ENCODE data around the gene CCT8L2. TPM values are rescaled to one million over a fixed set of nuclear protein-coding genes. Genes with fewer than 3 reads are reported as not detected.
"Not testable (repeated sequence)": the region's sequence is repeated elsewhere in the genome, so short reads cannot be mapped to it uniquely, and the experiment has no call there.

CCT8L2 gene
- total and polyA plus RNA-seq, 4 donors: not detected

- not testable (repeated sequence) for H3K36me3 ChIP-seq (ENCODE audit: control insufficient read depth in 4 of 4, insufficient read depth in 4 of 4, low read length in 4 of 4); H3K4me3 ChIP-seq; DNase-seq; H3K27me3 ChIP-seq (ENCODE audit: control insufficient read depth in 3 of 3, insufficient read depth in 3 of 3, low read length in 2 of 3); H3K9me3 ChIP-seq (ENCODE audit: control insufficient read depth in 4 of 4, insufficient read depth in 3 of 4, low read length in 3 of 4); H3K27ac ChIP-seq (ENCODE audit: low read depth in 1 of 2, low read length in 1 of 2); H3K9ac ChIP-seq (ENCODE audit: insufficient read depth in 1 of 2, low read length in 2 of 2); ATAC-seq (ENCODE audit: insufficient read depth, low FRiP score); H3K4me1 ChIP-seq (ENCODE audit: control insufficient read depth in 5 of 5, insufficient read depth in 5 of 5, low read length in 5 of 5)
- WGBS, 2 donors: 75 to 88% methylated on average over 5 of the region's 5 CpGs
Observed at GRCh38 chr22:16615606-16616245, 23.1 kb upstream of the CCT8L2 start.

GRCh38 chr22:16609548-16610261 lies 17.1 kb upstream of the CCT8L2 start:
- no peak for TF ChIP-seq CTCF (IDR thresholded peaks at IDR 0.05; ENCODE audit: control extremely low read depth, extremely low read depth)
- Histone ChIP-seq H3K9ac (ENCODE audit: insufficient read depth in 1 of 2, low read length in 2 of 2) (no peak overlapping the region), H3K27me3 (ENCODE audit: control insufficient read depth in 3 of 3, insufficient read depth in 3 of 3, low read length in 2 of 3) (peaks cover 4 to 19% (median 5%) of the 10 kb centered on the region in 3 donors), H3K4me3 (no peak overlapping the region), H3K27ac (ENCODE audit: low read depth in 1 of 2, low read length in 1 of 2) (no peak overlapping the region), H3K9me3 (ENCODE audit: control insufficient read depth in 4 of 4, insufficient read depth in 3 of 4, low read length in 3 of 4) (peaks cover 0 to 3% (median 1%) of the 10 kb centered on the region in 4 donors), H3K36me3 (ENCODE audit: control insufficient read depth in 4 of 4, insufficient read depth in 4 of 4, low read length in 4 of 4) (no peaks in the 10 kb centered on the region), H3K4me1 (ENCODE audit: control insufficient read depth in 5 of 5, insufficient read depth in 5 of 5, low read length in 5 of 5) (no peaks in the 10 kb centered on the region)
- ATAC-seq (ENCODE audit: insufficient read depth, low FRiP score) (peak; percentile 41), DNase-seq (no peak)
- 2 to 3% methylated on average over 69 to 77 of the region's 77 CpGs for WGBS, 2 donors

- TF ChIP-seq CTCF (IDR thresholded peaks at IDR 0.05; ENCODE audit: control extremely low read depth, extremely low read depth): no peak
- no peak overlapping the region for H3K9ac ChIP-seq (ENCODE audit: insufficient read depth in 1 of 2, low read length in 2 of 2)
- H3K36me3 ChIP-seq (ENCODE audit: control insufficient read depth in 4 of 4, insufficient read depth in 4 of 4, low read length in 4 of 4): no peaks in the 10 kb centered on the region
- H3K4me3 ChIP-seq: no peak overlapping the region
- ATAC-seq (ENCODE audit: insufficient read depth, low FRiP score) (no peak), DNase-seq (no peak)
- H3K27ac ChIP-seq (ENCODE audit: low read depth in 1 of 2, low read length in 1 of 2): no peak overlapping the region
- no peaks in the 10 kb centered on the region for H3K4me1 ChIP-seq (ENCODE audit: control insufficient read depth in 5 of 5, insufficient read depth in 5 of 5, low read length in 5 of 5)
- WGBS, 2 donors: 16 to 27% methylated on average over 22 of the region's 22 CpGs
- peaks cover 0 to 5% (median 2%) of the 10 kb centered on the region in 4 donors for H3K9me3 ChIP-seq (ENCODE audit: control insufficient read depth in 4 of 4, insufficient read depth in 3 of 4, low read length in 3 of 4)
- peaks cover 4 to 25% (median 5%) of the 10 kb centered on the region in 3 donors for H3K27me3 ChIP-seq (ENCODE audit: control insufficient read depth in 3 of 3, insufficient read depth in 3 of 3, low read length in 2 of 3)
Observed at GRCh38 chr22:16608931-16609330, 16.3 kb upstream of the CCT8L2 start.

- DNase-seq; H3K27ac ChIP-seq (ENCODE audit: low read depth in 1 of 2, low read length in 1 of 2); H3K9ac ChIP-seq (ENCODE audit: insufficient read depth in 1 of 2, low read length in 2 of 2); H3K36me3 ChIP-seq (ENCODE audit: control insufficient read depth in 4 of 4, insufficient read depth in 4 of 4, low read length in 4 of 4); H3K9me3 ChIP-seq (ENCODE audit: control insufficient read depth in 4 of 4, insufficient read depth in 3 of 4, low read length in 3 of 4); H3K4me3 ChIP-seq; ATAC-seq (ENCODE audit: insufficient read depth, low FRiP score); H3K4me1 ChIP-seq (ENCODE audit: control insufficient read depth in 5 of 5, insufficient read depth in 5 of 5, low read length in 5 of 5): not testable (repeated sequence)
- peaks cover 0 to 43% (median 13%) of the 10 kb centered on the region in 3 donors for H3K27me3 ChIP-seq (ENCODE audit: control insufficient read depth in 3 of 3, insufficient read depth in 3 of 3, low read length in 2 of 3)
- WGBS, 2 donors: 59 to 66% methylated on average over 8 of the region's 8 CpGs
Observed at GRCh38 chr22:16604257-16604998, 11.8 kb upstream of the CCT8L2 start.

GRCh38 chr22:16603770-16604242 lies 11.2 kb upstream of the CCT8L2 start:
- DNase-seq; H3K4me3 ChIP-seq; H3K4me1 ChIP-seq (ENCODE audit: control insufficient read depth in 5 of 5, insufficient read depth in 5 of 5, low read length in 5 of 5); H3K9me3 ChIP-seq (ENCODE audit: control insufficient read depth in 4 of 4, insufficient read depth in 3 of 4, low read length in 3 of 4); H3K27ac ChIP-seq (ENCODE audit: low read depth in 1 of 2, low read length in 1 of 2); ATAC-seq (ENCODE audit: insufficient read depth, low FRiP score); H3K9ac ChIP-seq (ENCODE audit: insufficient read depth in 1 of 2, low read length in 2 of 2); H3K36me3 ChIP-seq (ENCODE audit: control insufficient read depth in 4 of 4, insufficient read depth in 4 of 4, low read length in 4 of 4): not testable (repeated sequence)
- 15 to 24% methylated on average over 9 of the region's 9 CpGs for WGBS, 2 donors
- peaks cover 0 to 38% (median 13%) of the 10 kb centered on the region in 3 donors for H3K27me3 ChIP-seq (ENCODE audit: control insufficient read depth in 3 of 3, insufficient read depth in 3 of 3, low read length in 2 of 3)

All from lung (tissue), 12 donors.